Tibial artery (tissue), 4 donors: ENCODE measurements around the gene HSPB1.

Source experiments
- DNase-seq, 2 donors: peaks; one replicate each; pipeline ENCODE4 v3.0.0-alpha.2; 2019
- H3K27ac ChIP-seq, 2 donors: fragments of 200-600 bp; sonication (generic) in 1 of 2; 1 replicate in 1 of 2; 2 replicates in 1 of 2; pipeline ENCODE4 v1.5.1; 2018 to 2019; ENCODE audit warnings: mild to moderate bottlenecking in 1 of 2
- H3K27me3 ChIP-seq, 2 donors: fragments of 200-600 bp; sonication (generic) in 1 of 2; one replicate each; pipeline versions ENCODE4 v1.5.1 to v1.6.0; 2016 to 2019
- H3K36me3 ChIP-seq, 3 donors: fragments of 200-600 bp; sonication (generic) in 2 of 3; one replicate each; pipeline ENCODE4 v1.5.1; 2016 to 2019; ENCODE audit warnings: mild to moderate bottlenecking in 2 of 3
- H3K4me1 ChIP-seq, 4 donors: fragments of 200-600 bp; sonication (generic) in 2 of 4; 1 replicate in 3 of 4; 2 replicates in 1 of 4; pipeline ENCODE4 v1.5.1; 2016 to 2019
- H3K4me3 ChIP-seq, 2 donors: fragments of 200-600 bp; sonication (generic) in 1 of 2; 1 replicate in 1 of 2; 2 replicates in 1 of 2; pipeline ENCODE4 v1.5.1; 2018 to 2019; ENCODE audit warnings: mild to moderate bottlenecking in 2 of 2
- H3K9me3 ChIP-seq, 3 donors: fragments of 200-600 bp; sonication (generic) in 1 of 3; one replicate each; pipeline ENCODE4 v1.5.1; 2016 to 2019
- CTCF ChIP-seq, 2 experiments: fragments of 200-600 bp in 1 of 2; fragments of 450-650 bp in 1 of 2; IDR thresholded peaks; one replicate each; pipeline ENCODE4 v1.5.1; 2017 to 2019; ENCODE audit warnings: antibody characterized with exemption in 2 of 2, mild to moderate bottlenecking in 1 of 2, moderate library complexity in 1 of 2
- intact Hi-C: fragments of 100-400 bp; cut with DNase I; formaldehyde crosslinking; loops from one replicate; pipeline ENCODE4 v1.15.0; 2023; ENCODE audit warnings: low total_unique reads

Gene HSPB1

GRCh38 chr7:76346097-76346496, 43.6 kb downstream of the HSPB1 start:
- no peak for DNase-seq
- Histone ChIP-seq H3K9me3 (no peaks in the 10 kb centered on the region), H3K27ac (no peak overlapping the region), H3K4me3 (no peak overlapping the region), H3K27me3 (no peaks in the 10 kb centered on the region), H3K4me1 (peaks cover 0 to 29% (median 9%) of the 10 kb centered on the region in 4 donors), H3K36me3 (peaks cover 41 to 72% (median 71%) of the 10 kb centered on the region in 3 donors)
- TF ChIP-seq CTCF (IDR thresholded peaks at IDR 0.05): no peak
- intact Hi-C loops: no loop called here

- H3K27me3 ChIP-seq: no peaks in the 10 kb centered on the region
- H3K9me3 ChIP-seq: no peaks in the 10 kb centered on the region
- DNase-seq: peak in 1 of 2 donors; percentile 29
- TF ChIP-seq CTCF (IDR thresholded peaks at IDR 0.05): no peak
- H3K4me3 ChIP-seq: no peak overlapping the region
- H3K4me1 ChIP-seq: peaks cover 0 to 29% (median 7%) of the 10 kb centered on the region in 4 donors
- H3K36me3 ChIP-seq: peaks cover 41 to 72% (median 71%) of the 10 kb centered on the region in 3 donors
- intact Hi-C loops: no loop called here
- no peak overlapping the region for H3K27ac ChIP-seq
Observed at GRCh38 chr7:76346778-76347177, 44.3 kb downstream of the HSPB1 start.

GRCh38 chr7:76347710-76348109, 45.2 kb downstream of the HSPB1 start:
- Histone ChIP-seq H3K27me3 (no peaks in the 10 kb centered on the region), H3K36me3 (peaks cover 41 to 71% (median 71%) of the 10 kb centered on the region in 3 donors), H3K9me3 (no peaks in the 10 kb centered on the region), H3K4me3 (no peak overlapping the region), H3K27ac (no peak overlapping the region), H3K4me1 (peaks cover 0 to 32% (median 6%) of the 10 kb centered on the region in 4 donors)
- TF ChIP-seq CTCF (IDR thresholded peaks at IDR 0.05): no peak
- no peak for DNase-seq
- intact Hi-C loops: no loop called here

- Histone ChIP-seq H3K27ac (no peak overlapping the region), H3K36me3 (peaks cover 38 to 58% (median 54%) of the 10 kb centered on the region in 3 donors), H3K27me3 (no peaks in the 10 kb centered on the region), H3K4me1 (peaks cover 0 to 48% (median 10%) of the 10 kb centered on the region in 4 donors), H3K4me3 (no peak overlapping the region), H3K9me3 (no peaks in the 10 kb centered on the region)
- TF ChIP-seq CTCF (IDR thresholded peaks at IDR 0.05): no peak
- intact Hi-C loops: no loop called here
- no peak for DNase-seq
Observed at GRCh38 chr7:76349313-76349885, 46.9 kb downstream of the HSPB1 start.

GRCh38 chr7:76351372-76351771, 48.9 kb downstream of the HSPB1 start:
- intact Hi-C loops: no loop called here
- no peaks in the 10 kb centered on the region for H3K27me3 ChIP-seq
- TF ChIP-seq CTCF (IDR thresholded peaks at IDR 0.05): no peak
- H3K4me1 ChIP-seq: peaks cover 0 to 68% (median 7%) of the 10 kb centered on the region in 4 donors
- H3K4me3 ChIP-seq: no peak overlapping the region
- DNase-seq: no peak
- no peak overlapping the region for H3K27ac ChIP-seq
- no peaks in the 10 kb centered on the region for H3K9me3 ChIP-seq
- peaks cover 30 to 38% (median 34%) of the 10 kb centered on the region in 3 donors for H3K36me3 ChIP-seq
